CD4-positive, alpha-beta T cell treated with Interleukin-4 for 4 hours (primary cell): Measurements from ENCODE around the gene KCNJ3.

Experiments used
- DNase-seq: peaks from one replicate; pipeline ENCODE4 v3.0.0-alpha.2; 2020

KCNJ3 gene

GRCh38 chr2:154707994-154708575 is 9.6 kb downstream of the KCNJ3 start:
- no peak for DNase-seq

DNA sequence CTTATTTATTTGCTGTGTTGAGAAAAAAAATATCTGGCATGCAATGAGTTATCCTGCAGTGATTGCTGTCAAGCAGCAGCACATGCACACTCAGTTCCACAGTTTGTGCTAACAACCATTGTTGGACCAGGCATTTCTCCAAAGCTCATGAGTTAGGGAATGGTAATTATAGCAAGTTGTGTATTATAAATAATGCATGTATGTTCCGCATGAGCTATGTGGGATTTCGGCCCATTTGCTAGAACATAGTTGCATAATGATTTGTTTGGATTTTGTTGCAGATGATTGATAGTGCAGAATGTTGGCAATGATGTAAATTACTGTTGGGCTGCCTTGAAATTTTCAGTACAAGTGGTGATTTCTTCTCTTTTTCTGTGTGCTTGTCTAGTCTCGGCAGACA is 10.7 kb downstream of the KCNJ3 start:
- DNase-seq, result no peak

GRCh38 chr2:154710078-154710477 is 11.6 kb downstream of the KCNJ3 start:
- DNase-seq, result no peak

- no peak for DNase-seq
Measured at GRCh38 chr2:154710685-154711084, 12.2 kb downstream of the KCNJ3 start.

- DNase-seq, result no peak
Measured at GRCh38 chr2:154713675-154714074, 15.2 kb downstream of the KCNJ3 start.

DNA sequence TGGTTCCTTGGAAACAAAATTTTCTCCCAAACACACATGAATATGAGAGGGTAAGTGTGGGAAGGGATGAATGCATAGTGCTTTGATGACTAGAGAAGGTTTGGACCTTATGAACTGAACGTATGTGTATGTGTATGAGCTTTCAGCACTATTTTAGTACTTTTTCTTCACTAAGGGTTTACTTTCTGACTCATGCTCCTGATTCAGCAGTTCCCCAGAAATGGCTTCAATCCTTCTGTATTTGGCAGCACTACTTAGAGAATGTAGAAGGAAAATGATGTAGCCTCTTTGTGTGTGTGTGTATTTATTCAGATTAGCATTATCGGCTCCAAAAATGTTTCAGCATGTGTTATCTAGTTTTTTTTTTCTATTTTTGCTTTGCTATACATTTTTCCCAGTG is 22.2 kb downstream of the KCNJ3 start:
- no peak for DNase-seq

GRCh38 chr2:154724194-154724797 is 25.8 kb downstream of the KCNJ3 start:
- DNase-seq, result no peak

DNA sequence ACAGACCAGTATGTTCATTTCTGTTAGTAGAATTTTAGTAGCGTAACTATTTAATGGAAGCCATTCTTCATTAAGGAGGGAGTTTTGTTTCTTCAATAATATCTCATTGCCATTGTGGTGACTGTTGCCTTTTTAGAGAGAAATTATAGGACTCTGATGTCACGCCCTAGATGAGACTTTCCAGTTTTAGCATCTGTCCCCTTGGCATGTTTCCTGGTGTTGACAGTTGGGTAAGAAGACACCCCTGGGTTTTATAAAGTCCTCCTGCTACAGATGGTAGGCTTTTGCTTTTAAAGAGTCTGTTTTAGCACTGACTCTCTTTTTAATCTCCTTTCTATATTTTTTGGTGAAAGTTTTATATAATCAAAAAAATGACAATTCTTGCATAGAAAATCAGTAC is 41.9 kb downstream of the KCNJ3 start:
- no peak for DNase-seq

DNA sequence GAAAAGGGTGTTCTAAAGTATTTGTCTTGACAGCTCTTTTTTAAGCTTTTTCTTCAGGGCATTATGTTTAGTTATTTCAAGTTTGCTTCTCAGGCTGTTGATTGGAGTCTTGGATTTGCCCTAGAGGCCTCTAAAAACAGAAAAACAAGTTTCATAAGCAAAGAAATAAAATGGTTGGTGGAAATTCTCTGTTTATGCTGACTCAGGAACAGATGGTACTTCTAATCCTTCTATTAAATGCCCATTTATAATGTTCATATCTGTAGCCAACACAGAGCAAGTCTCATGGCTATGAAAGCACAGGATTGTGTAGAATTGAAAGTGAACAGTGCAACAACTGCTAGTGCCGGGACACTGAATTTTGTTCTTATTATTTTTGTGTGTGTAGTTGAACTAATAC is 60.4 kb downstream of the KCNJ3 start:
- no peak for DNase-seq

GRCh38 chr2:154762638-154763037 is 64.1 kb downstream of the KCNJ3 start:
- DNase-seq, result no peak

DNA sequence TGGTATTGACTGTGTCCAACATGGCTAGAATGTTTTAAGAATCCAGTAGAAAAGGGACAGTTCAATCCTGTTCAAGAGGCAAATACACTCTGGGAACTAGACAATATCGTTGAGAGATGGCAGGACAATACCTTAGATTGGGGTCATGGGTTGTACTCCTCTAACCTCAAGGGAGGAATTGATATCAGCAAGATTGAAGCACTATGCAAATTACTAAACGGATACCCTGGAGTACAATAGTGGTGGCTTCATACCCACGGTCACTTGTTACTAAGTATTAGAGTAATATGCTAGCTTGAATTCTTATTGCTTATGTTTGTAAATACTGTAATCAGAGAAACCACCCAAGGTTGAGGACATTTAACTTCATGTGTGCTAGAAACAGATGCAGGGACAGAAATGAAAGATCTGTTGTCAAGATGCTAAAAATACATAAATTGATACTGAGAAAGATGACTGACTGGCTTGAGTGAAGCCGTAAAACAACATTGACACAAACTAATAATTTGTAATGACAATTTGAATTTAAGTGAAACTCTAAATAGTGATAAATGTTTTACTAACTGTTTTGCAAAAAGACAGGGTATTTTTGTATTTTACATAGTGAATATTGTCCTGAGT is 73.3 kb downstream of the KCNJ3 start:
- no peak for DNase-seq

DNA sequence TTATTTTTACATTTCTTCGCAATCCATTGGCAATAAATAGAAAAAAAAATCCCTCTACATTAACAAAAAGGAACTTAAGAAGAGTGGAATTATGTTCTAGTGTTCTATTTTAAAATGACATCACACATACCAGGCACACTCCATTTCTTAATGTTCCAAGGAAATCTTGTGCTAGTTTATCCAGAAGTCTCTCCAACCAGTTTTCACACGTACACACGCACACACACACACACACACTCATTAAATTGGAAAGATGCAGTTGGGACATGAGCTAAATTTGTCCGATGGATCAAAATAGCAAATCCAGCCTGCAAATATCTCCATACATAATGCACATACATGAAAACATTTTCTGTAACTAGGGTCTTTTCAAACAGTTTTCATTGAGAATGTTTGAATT is 78.3 kb downstream of the KCNJ3 start:
- DNase-seq, result no peak

DNA sequence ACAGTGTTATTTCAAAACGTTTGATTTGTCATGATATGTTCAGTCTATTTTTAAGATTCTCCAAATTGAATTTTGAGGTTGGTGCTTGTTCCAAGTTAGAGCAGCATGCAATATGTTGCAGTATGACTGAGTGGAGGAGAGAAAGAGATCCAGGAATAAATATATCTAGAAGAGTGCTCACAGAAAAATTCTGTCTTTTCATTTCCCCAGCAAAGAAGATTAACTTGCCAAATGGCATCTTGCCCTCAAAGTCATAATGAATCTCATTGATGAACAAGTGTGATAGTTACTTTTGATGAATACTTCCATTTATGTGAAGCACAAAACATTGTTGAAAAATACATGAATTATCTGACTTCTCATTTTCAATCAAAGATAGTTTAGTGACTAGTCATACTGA is 95.9 kb downstream of the KCNJ3 start:
- no peak for DNase-seq

DNA sequence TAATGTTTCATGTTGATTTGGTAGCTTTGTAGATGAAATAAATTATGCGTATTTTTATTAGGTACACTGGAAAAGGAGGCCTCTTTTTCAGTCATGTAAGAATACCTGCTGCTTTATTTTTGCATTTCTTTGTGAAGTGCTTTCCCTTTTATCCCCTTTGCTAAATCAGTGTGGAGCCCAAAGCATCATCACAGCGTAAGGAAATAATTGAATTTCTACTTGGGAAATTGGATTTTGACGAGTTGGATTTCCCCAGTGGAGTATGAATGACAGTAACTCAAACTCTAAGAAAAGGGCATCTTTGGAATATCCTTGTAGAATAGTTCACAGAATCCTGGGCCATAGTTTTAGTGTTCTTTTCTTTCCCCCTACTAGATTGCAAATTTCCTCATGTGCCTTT is 97.2 kb downstream of the KCNJ3 start:
- no peak for DNase-seq

DNA sequence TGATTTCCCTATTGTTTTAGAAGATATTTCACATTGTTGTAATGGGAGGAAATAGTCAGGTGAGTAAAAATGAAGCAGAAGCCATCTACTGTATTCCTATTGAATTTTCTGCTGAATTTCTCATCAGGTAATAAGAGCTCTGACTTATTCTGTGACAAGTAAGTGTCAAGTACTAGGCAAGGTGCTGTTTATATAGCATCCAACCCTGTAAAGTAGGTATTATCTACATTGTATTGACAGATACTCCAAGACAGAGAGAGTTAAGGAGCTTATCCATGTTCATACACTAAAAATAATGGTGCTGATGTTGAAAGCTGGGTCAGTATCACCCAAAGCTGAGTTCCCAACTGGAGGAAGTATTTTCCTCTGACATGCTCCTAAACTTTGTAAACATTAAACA is 106.0 kb downstream of the KCNJ3 start:
- DNase-seq, result no peak

- DNase-seq, result no peak
Measured at GRCh38 chr2:154813636-154814035, 115.1 kb downstream of the KCNJ3 start.

- DNase-seq, result no peak
Measured at GRCh38 chr2:154814856-154815255, 116.4 kb downstream of the KCNJ3 start.

DNA sequence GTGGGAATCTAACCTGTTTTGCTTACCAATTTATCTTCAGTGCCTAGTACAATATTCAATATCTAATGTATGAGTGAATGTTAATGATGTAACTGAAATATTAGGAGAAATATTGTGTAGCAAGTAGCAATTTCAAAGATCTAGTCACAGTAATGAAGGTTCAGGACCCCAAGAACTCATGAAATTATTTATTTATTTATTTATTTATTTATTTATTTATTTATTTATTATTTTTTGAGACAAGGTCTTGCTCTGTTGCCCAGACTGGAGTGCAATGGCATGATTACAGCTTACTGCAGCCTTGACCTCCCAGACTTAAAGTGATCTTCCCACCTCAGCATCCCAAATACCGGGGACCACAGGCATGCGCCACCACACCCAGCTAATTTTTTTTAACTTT is 126.9 kb downstream of the KCNJ3 start:
- no peak for DNase-seq

GRCh38 chr2:154826827-154827226 is 128.3 kb downstream of the KCNJ3 start:
- no peak for DNase-seq

GRCh38 chr2:154827286-154827685 is 128.8 kb downstream of the KCNJ3 start:
- no peak for DNase-seq

DNA sequence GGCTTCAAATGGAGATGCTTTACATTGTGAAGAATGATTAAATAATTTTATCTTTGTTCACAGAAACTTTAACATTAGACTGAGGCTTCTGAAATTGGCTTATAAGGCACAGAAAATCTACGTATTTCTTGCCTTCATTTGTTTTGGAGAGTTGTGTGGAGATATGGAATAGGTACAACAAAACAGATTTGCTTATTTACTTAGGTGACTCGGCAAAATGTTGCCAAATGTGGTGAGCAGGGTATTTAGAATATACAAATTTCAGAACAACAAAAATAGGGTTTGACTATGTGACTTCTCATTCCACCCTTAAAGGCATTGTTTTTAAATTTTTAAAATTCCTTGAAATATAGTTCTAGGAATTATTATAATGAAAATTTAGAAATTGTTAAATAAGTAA is 134.2 kb downstream of the KCNJ3 start:
- DNase-seq, result no peak

DNA sequence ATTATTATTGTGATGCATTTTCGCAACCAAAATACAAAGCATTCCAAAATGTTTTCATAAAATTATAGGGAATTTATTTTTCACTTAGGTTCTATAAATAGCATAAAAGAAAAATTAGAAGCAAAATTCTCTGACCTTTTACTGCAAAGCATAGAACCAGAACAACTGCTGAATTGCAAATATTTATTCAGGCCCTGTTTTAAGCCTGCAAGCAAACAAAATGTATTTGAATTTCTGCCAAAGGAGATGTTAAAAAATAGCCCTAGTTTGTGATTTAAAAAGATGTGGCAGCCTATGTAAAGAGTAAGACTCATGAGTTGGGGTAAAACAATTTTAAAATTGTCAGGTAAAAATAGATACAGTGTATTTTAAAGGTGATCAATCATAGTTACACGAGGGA is 138.1 kb downstream of the KCNJ3 start:
- DNase-seq, result no peak

DNA sequence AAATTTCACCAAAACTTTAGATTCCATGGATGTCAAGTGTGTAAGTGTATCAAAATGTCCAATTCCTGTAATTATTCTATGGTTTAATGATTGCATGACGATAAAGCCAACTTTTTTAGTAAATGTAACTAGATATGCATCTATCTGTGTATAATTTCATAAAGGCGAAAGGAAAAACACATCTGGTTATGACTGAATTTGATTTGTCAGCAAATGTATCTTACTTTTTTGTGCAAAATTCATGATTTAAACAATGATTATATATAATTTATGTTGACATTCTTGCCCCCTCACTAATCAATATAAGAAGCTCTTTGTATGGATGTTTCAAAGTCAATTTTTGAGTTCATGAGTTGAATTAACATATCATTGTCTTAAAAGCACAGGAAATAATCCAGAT is 138.5 kb downstream of the KCNJ3 start:
- no peak for DNase-seq

- no peak for DNase-seq
Measured at GRCh38 chr2:154844513-154844912, 146.0 kb downstream of the KCNJ3 start.

GRCh38 chr2:154846842-154847241 is 148.3 kb downstream of the KCNJ3 start:
- no peak for DNase-seq
